Activated CD4-positive, alpha-beta T cell treated with anti-CD3 and anti-CD28 coated beads, Interleukin-2, amount 50 U/mL, for 48 hours (primary cell): ENCODE measurements around the gene CXorf65.

Experiments
- DNase-seq, 2 experiments: peaks; one replicate each; pipeline ENCODE4 v3.0.0-alpha.2; 2020

The CXorf65 gene

GRCh38 chrX:71106427-71106826 lies at the start of gene CXorf65:
Gene CXorf65 (minus strand): TSS chrX:71106740. CDS start chrX:71106556, 184 bp downstream.
- DNase-seq: no peak

GRCh38 chrX:71154641-71155040 lies 48.1 kb upstream of the CXorf65 start:
- DNase-seq: no peak

GRCh38 chrX:71154196-71154595 lies 47.7 kb upstream of the CXorf65 start:
- DNase-seq: no peak

- no peak for DNase-seq
These were observed 44.8 kb upstream of the CXorf65 start for GRCh38 chrX:71151366-71151765.

GRCh38 chrX:71148278-71148663 lies 41.7 kb upstream of the CXorf65 start:
- DNase-seq: no peak

GRCh38 chrX:71147496-71148277 lies 41.1 kb upstream of the CXorf65 start:
- DNase-seq: no peak

- DNase-seq: no peak
These were observed 38.1 kb upstream of the CXorf65 start, which contains the start of gene NLGN3 for GRCh38 chrX:71144651-71145050. Gene NLGN3 (plus strand): TSS chrX:71144841. CDS start chrX:71147750, 2,909 bp downstream.

- no peak for DNase-seq
These were observed 37.0 kb upstream of the CXorf65 start for GRCh38 chrX:71143508-71143907.

GRCh38 chrX:71140440-71140839 lies 33.9 kb upstream of the CXorf65 start:
- DNase-seq: no peak

- no peak for DNase-seq
These were observed 25.0 kb upstream of the CXorf65 start for GRCh38 chrX:71131510-71131909.

- peak; percentile 74 to 80 for DNase-seq
These were observed 22.6 kb upstream of the CXorf65 start for GRCh38 chrX:71128915-71129765.

- DNase-seq: no peak
These were observed 21.8 kb upstream of the CXorf65 start for GRCh38 chrX:71128166-71128833.

- no peak for DNase-seq
These were observed 12.5 kb upstream of the CXorf65 start for GRCh38 chrX:71118985-71119535.

- peak; percentile 82 to 89 for DNase-seq
These were observed 11.8 kb upstream of the CXorf65 start, which contains the start of gene MED12 for GRCh38 chrX:71118032-71118984. Gene MED12 (plus strand): TSS chrX:71118596. CDS start chrX:71118755, 159 bp downstream.

GRCh38 chrX:71117358-71117757 lies 10.8 kb upstream of the CXorf65 start:
- DNase-seq: no peak

- DNase-seq: no peak
These were observed 5.4 kb upstream of the CXorf65 start for GRCh38 chrX:71111921-71112431.

GRCh38 chrX:71111141-71111843 lies 4.8 kb upstream of the CXorf65 start, which contains the start of gene IL2RG:
Gene IL2RG (minus strand): TSS chrX:71111577. CDS start chrX:71111539, 38 bp downstream.
- peak; percentile 62 to 74 for DNase-seq

- DNase-seq: no peak
These were observed 2.5 kb upstream of the CXorf65 start for GRCh38 chrX:71109051-71109450.

- peak; percentile 46 to 47 for DNase-seq
These were observed 1.3 kb upstream of the CXorf65 start for GRCh38 chrX:71107762-71108360.

GRCh38 chrX:71107245-71107644 lies 705 bp upstream of the CXorf65 start:
- DNase-seq: no peak
